GM18499 (cell line): ENCODE measurements around the gene PDHB.

Source experiments
- ATAC-seq: cut with Tn5 transposase; IDR thresholded peaks from one replicate; pipeline ENCODE4 v1.9.1; 2021; ENCODE audit warnings: moderate number of reproducible peaks; ENCODE audit not compliant: insufficient read depth, unreplicated experiment

Gene PDHB

GRCh38 chr3:58408906-58409305, 24.7 kb downstream of the PDHB start:
- no peak for ATAC-seq

DNA sequence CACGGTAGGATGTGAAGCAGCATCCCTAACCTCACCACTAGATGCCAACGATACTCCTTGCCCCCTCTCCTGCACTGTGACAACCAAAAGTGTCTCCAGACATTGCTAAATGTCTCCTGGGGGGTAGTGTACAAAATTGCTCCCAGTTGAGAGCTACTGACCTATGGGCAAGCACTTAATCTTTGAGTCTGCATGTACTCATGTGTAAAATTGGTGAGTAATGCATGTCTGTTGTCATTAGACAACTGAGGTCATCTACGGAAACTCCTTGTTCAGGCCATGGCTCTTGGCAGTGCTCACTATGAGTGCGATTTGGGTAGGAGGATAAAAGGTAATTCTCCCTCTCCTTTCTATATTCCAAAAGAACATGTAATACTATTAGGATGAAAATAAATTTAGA, 29.2 kb downstream of the PDHB start:
- no peak for ATAC-seq

DNA sequence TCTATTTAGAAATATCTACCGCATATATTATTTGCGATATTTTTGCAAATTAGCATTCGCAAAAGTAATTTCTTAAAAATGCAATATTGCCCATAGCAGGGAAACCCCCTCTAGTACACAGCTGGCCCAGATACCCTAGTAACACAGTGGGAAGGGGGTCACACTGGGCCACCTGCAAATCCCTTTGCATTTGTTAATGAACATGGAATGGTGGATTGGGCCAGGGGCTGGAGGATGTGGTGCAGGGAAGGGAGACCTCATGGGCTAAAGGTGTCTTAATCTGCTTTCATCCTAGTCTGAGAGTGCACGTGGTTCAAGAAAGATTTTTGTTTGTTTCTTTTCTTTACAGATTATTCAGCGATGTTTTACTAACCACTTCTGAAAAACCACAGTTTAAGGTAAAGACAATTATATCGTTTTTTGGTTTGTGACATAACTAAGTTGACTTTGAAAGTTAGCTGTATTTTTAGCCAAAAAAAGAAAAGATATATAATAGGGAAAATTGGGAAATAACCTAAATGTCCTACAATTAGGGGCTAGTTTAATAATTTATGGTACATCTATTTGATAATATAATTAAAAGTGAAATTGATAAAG, 30.0 kb downstream of the PDHB start:
- ATAC-seq, result no peak

DNA sequence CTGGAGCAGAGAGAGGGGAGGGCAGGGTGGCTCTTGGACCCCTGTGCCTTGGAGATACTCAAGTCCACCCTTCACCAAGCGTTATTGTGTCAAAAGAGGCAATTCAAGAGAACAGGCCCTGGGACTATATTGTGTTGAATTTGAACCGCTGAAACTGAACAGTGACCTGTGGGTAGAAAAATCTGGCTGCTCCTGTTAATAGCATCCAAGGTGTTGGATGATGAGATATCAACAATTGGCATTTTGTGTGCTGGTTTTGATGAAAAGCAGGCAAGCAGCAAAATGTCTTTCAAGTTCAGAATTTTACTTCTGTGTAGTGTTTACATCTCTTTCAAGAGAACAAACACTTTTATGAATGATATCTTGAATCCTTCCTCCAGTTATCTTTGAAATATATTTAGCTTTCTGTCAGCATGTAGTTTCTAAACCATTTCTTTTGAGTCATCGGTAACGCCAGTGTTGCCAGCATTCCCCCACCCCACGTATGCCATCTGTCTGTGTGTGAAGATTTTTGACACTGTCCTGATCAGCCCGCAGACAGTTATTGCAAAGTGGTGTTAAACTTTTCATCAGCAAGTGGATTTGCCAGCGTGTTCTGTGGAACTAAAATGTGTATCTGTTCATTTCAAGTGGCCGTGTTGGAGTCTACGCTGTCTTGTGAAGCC, 34.8 kb downstream of the PDHB start:
- no peak for ATAC-seq

DNA sequence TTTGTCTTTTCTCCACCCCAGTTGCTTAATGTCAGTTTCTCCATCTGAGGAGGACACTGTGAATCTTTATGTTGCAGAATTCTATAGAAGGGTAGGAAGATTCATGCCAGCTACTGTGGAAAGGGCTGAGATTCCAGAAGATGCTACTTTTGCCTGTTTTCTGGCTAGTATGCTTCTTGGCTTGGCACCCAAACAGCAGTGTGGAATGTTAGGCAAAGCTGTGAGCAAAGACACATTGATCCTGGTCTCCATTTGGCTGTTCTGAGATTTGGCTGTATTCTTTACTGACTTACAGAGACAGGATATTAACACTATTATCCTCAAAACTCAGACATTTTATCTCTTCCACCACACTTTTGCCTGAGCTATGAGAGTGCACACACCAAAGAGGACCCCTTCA, 39.3 kb downstream of the PDHB start:
- ATAC-seq, result no peak

GRCh38 chr3:58392181-58392580, 41.5 kb downstream of the PDHB start:
- ATAC-seq, result no peak

GRCh38 chr3:58391156-58391865, 42.3 kb downstream of the PDHB start:
- no peak for ATAC-seq

GRCh38 chr3:58388550-58389091, 45.0 kb downstream of the PDHB start:
- ATAC-seq, result no peak

DNA sequence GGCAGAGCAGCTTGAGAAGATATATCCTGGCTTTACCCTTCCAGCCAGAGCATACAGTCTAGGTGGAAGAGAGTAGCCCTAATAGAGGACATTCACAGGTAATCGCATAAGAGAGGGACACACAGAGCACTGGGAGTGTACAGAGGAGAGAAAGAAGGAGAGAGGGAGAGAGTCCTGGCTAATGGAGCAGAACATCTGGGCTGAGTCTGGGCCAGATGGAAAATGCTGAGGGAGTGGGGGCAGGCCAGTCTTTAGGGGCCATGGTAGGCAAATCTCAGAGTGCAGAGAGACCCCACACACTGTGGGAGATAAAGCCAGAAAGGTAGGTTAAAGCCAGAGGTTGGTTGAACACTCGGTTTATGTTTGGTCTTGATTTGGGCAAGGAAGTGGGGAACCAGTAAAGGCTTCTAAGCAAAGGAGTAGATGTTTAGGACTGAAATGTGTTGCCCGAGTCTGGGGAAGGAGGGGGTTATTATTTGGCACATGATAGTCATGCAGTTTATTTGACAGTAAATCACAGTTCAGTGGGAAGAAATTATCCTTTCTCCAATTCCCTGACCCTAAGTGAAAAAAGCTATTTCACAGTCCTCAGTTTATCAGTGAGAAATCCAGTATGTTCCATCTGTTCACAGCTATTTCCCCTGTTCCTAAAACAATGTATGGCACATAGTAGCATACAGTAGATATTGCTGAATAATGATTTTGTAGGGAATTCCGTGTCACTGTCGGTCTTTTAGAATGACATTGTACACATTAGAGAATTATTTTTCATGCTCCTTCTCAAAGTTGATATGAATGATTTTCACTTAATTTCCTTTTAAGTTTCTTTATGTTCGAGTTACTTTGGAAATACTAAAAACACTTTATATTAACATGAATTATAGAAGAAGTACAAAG, 45.7 kb downstream of the PDHB start:
- no peak for ATAC-seq

DNA sequence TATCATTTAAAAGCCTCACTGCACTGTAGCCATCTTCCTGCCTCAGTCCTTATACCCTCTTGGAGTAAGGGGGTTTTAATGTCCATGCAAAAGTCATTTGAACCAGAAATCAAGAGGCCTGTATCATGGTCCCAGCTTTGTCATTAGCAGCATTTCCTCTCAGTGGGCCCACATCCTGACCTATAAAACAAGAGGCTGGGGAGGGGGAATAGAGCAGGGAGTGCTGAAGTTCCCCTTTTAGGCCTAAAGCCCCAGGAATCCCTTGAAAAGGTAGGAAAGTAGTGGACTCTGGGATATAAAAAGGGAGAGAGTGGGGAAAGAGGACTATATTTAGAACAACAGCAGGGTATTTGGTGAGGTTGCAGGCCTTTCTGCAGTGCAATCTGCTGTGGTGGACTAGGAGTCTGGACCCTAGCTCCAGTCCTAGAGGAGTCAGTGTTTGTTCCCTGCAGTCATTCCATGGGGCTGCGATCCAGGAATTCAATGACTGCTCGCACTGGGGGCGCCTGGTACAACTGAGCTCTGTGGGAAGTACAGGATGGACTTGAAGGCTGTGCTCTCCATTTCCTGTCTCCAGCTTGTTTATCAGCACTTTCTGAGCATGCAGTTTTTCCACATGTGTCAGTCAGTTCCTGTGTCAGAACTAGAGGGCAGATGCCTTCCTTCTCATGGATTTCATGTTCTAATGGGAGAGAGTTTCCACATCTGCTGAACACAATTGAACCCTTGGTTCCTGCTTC, 46.8 kb downstream of the PDHB start:
- no peak for ATAC-seq

GRCh38 chr3:58384381-58385090, 49.1 kb downstream of the PDHB start:
- no peak for ATAC-seq

- no peak for ATAC-seq
These were observed 49.7 kb downstream of the PDHB start for GRCh38 chr3:58383904-58384303.

- ATAC-seq, result no peak
These were observed 50.2 kb downstream of the PDHB start for GRCh38 chr3:58383476-58383875.

GRCh38 chr3:58379351-58380073, 54.1 kb downstream of the PDHB start:
- ATAC-seq, result no peak

DNA sequence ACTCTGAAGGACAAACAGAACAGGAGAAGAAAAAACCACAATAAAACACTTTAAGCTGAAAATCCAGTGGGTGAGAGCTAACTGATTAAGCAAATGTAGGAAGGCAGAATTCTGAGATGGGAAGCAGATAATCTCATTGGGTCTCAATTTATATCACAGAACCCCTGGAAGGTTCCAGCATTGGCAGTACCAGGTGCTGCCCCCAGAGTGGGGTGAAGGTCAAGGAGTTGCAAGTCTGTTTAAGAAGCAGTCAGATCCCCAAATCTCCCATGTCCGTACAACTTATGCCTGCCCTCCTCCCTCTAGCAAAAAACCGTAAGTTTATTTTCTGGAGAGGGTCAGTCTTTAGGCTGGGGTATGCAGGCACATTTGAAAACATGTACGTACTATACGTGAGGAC, 55.9 kb downstream of the PDHB start:
- ATAC-seq, result no peak
